ENCODE measurements around the gene HES2. TPM values are rescaled to one million over a fixed set of nuclear protein-coding genes. Genes with fewer than 3 reads are reported as not detected.
A peak's percentile ranks its signal among the peaks of the same experiment; 100 is the strongest.
"Not testable (repeated sequence)": the region's sequence is repeated elsewhere in the genome, so short reads cannot be mapped to it uniquely, and the experiment has no call there.

HES2 gene
- total and polyA plus RNA-seq, 2 experiments from 2014 or later: not detected

GRCh38 chr1:6450005-6450450 is 30.3 kb upstream of the HES2 start:
- no peak overlapping the region for H3K27ac ChIP-seq
- H3K36me3 ChIP-seq: no peaks in the 10 kb centered on the region
- peaks cover 33% of the 10 kb centered on the region for H3K27me3 ChIP-seq
- no peaks in the 10 kb centered on the region for H3K4me1 ChIP-seq (ENCODE audit: low read depth)
- no peak overlapping the region for H3K4me3 ChIP-seq
- no peak for TF ChIP-seq CTCF (IDR thresholded peaks at IDR 0.05; ENCODE audit: low read depth, low read length)
- no peak for DNase-seq (ENCODE audit: low read depth in 1 of 2, low spot score in 1 of 2)
- no peaks in the 10 kb centered on the region for H3K9me3 ChIP-seq (ENCODE audit: low read depth)

GRCh38 chr1:6448749-6449631 is 29.3 kb upstream of the HES2 start:
- Histone ChIP-seq H3K36me3 (no peaks in the 10 kb centered on the region), H3K27ac (no peak overlapping the region), H3K4me3 (no peak overlapping the region), H3K9me3 (ENCODE audit: low read depth) (no peaks in the 10 kb centered on the region), H3K27me3 (peaks cover 33% of the 10 kb centered on the region), H3K4me1 (ENCODE audit: low read depth) (no peaks in the 10 kb centered on the region)
- peak; percentile 35 to 71 for DNase-seq (ENCODE audit: low read depth in 1 of 2, low spot score in 1 of 2)
- no peak for TF ChIP-seq CTCF (IDR thresholded peaks at IDR 0.05; ENCODE audit: low read depth, low read length)

- Histone ChIP-seq H3K27me3 (peaks cover 33% of the 10 kb centered on the region), H3K9me3 (ENCODE audit: low read depth) (no peaks in the 10 kb centered on the region), H3K4me1 (ENCODE audit: low read depth) (no peaks in the 10 kb centered on the region), H3K4me3 (peak overlapping the region; percentile 22), H3K36me3 (no peaks in the 10 kb centered on the region), H3K27ac (no peak overlapping the region)
- peak; percentile 9 for TF ChIP-seq CTCF (IDR thresholded peaks at IDR 0.05; ENCODE audit: low read depth, low read length)
- peak in 1 of 2 donors; percentile 40 for DNase-seq (ENCODE audit: low read depth in 1 of 2, low spot score in 1 of 2)
These were observed 28.4 kb upstream of the HES2 start for GRCh38 chr1:6447818-6448748.

- no peaks in the 10 kb centered on the region for H3K9me3 ChIP-seq (ENCODE audit: low read depth)
- no peak for TF ChIP-seq CTCF (IDR thresholded peaks at IDR 0.05; ENCODE audit: low read depth, low read length)
- peak overlapping the region; percentile 22 for H3K4me3 ChIP-seq
- no peaks in the 10 kb centered on the region for H3K4me1 ChIP-seq (ENCODE audit: low read depth)
- no peak overlapping the region for H3K27ac ChIP-seq
- peaks cover 33% of the 10 kb centered on the region for H3K27me3 ChIP-seq
- DNase-seq (ENCODE audit: low read depth in 1 of 2, low spot score in 1 of 2): peak in 1 of 2 donors; percentile 45
- H3K36me3 ChIP-seq: no peaks in the 10 kb centered on the region
These were observed 27.5 kb upstream of the HES2 start for GRCh38 chr1:6447016-6447817.

GRCh38 chr1:6446665-6447015 is 26.9 kb upstream of the HES2 start:
- Histone ChIP-seq H3K27ac (no peak overlapping the region), H3K27me3 (peaks cover 35% of the 10 kb centered on the region), H3K4me3 (peak overlapping the region; percentile 22), H3K9me3 (ENCODE audit: low read depth) (no peaks in the 10 kb centered on the region), H3K4me1 (ENCODE audit: low read depth) (no peaks in the 10 kb centered on the region), H3K36me3 (no peaks in the 10 kb centered on the region)
- DNase-seq (ENCODE audit: low read depth in 1 of 2, low spot score in 1 of 2): no peak
- TF ChIP-seq CTCF (IDR thresholded peaks at IDR 0.05; ENCODE audit: low read depth, low read length): no peak

- H3K4me1 ChIP-seq (ENCODE audit: low read depth); H3K36me3 ChIP-seq; H3K27ac ChIP-seq; H3K4me3 ChIP-seq; H3K9me3 ChIP-seq (ENCODE audit: low read depth); DNase-seq (ENCODE audit: low read depth in 1 of 2, low spot score in 1 of 2): not testable (repeated sequence)
- H3K27me3 ChIP-seq: peaks cover 42% of the 10 kb centered on the region
These were observed 26.2 kb upstream of the HES2 start for GRCh38 chr1:6445929-6446328.
